Activated CD8-positive, alpha-beta memory T cell treated with anti-CD3 and anti-CD28 coated beads, Interleukin-2, amount 50 U/mL, for 48 hours (primary cell): ENCODE measurements around the gene DSC3.

ENCODE experiments used
- DNase-seq: peaks from one replicate; pipeline ENCODE4 v3.0.0-alpha.2; 2020

DSC3 gene

GRCh38 chr18:31042406-31043181, at the start of gene DSC3:
DSC3 (minus strand) TSS chr18:31042742; CDS start chr18:31042660, 82 bp downstream.
- DNase-seq, result peak; percentile 41

- no peak for DNase-seq
Measured at GRCh38 chr18:31091350-31091749, 48.8 kb upstream of the DSC3 start.

GRCh38 chr18:31088532-31088931, 46.0 kb upstream of the DSC3 start:
- DNase-seq, result no peak

GRCh38 chr18:31079973-31080372, 37.4 kb upstream of the DSC3 start:
- DNase-seq, result no peak

GRCh38 chr18:31077878-31078277, 35.3 kb upstream of the DSC3 start:
- DNase-seq, result no peak

- DNase-seq, result no peak
Measured at GRCh38 chr18:31072175-31072574, 29.6 kb upstream of the DSC3 start.

GRCh38 chr18:31070206-31070605, 27.7 kb upstream of the DSC3 start:
- no peak for DNase-seq

GRCh38 chr18:31066266-31066665, 23.7 kb upstream of the DSC3 start:
- no peak for DNase-seq

- DNase-seq, result no peak
Measured at GRCh38 chr18:31065036-31065773, 22.7 kb upstream of the DSC3 start.

GRCh38 chr18:31064130-31064529, 21.6 kb upstream of the DSC3 start:
- DNase-seq, result no peak

GRCh38 chr18:31061945-31062344, 19.4 kb upstream of the DSC3 start:
- no peak for DNase-seq

GRCh38 chr18:31058897-31059296, 16.4 kb upstream of the DSC3 start:
- DNase-seq, result no peak

- DNase-seq, result no peak
Measured at GRCh38 chr18:31057917-31058316, 15.4 kb upstream of the DSC3 start.

- DNase-seq, result no peak
Measured at GRCh38 chr18:31057051-31057450, 14.5 kb upstream of the DSC3 start.

GRCh38 chr18:31056296-31056695, 13.8 kb upstream of the DSC3 start:
- DNase-seq, result no peak

- no peak for DNase-seq
Measured at GRCh38 chr18:31050635-31051034, 8.1 kb upstream of the DSC3 start.

GRCh38 chr18:31049189-31049588, 6.6 kb upstream of the DSC3 start:
- no peak for DNase-seq

GRCh38 chr18:31048216-31048615, 5.7 kb upstream of the DSC3 start:
- DNase-seq, result no peak

GRCh38 chr18:31046916-31047315, 4.4 kb upstream of the DSC3 start:
- no peak for DNase-seq

- DNase-seq, result no peak
Measured at GRCh38 chr18:31045599-31045998, 3.1 kb upstream of the DSC3 start.

- no peak for DNase-seq
Measured at GRCh38 chr18:31044926-31045325, 2.4 kb upstream of the DSC3 start.

GRCh38 chr18:31043709-31044108, 1.2 kb upstream of the DSC3 start:
- DNase-seq, result no peak

- no peak for DNase-seq
Measured at GRCh38 chr18:31042084-31042405, 497 bp downstream of the DSC3 start.

GRCh38 chr18:31041271-31042083, 1.1 kb downstream of the DSC3 start:
- peak; percentile 42 for DNase-seq
